GM21528 (cell line): ENCODE data around the gene INTS1.
"Not testable (repeated sequence)": the region's sequence is repeated elsewhere in the genome, so short reads cannot be mapped to it uniquely, and the experiment has no call there.

Source experiments
- ATAC-seq: cut with Tn5 transposase; IDR thresholded peaks from one replicate; pipeline ENCODE4 v1.9.1; 2021; ENCODE audit warnings: mild to moderate bottlenecking, moderate library complexity; ENCODE audit not compliant: unreplicated experiment, low FRiP score

INTS1 gene

GRCh38 chr7:1449951-1450350 is 54.2 kb downstream of the INTS1 start:
- no peak for ATAC-seq

- no peak for ATAC-seq
Measured at GRCh38 chr7:1449501-1449900, 54.7 kb downstream of the INTS1 start.

DNA sequence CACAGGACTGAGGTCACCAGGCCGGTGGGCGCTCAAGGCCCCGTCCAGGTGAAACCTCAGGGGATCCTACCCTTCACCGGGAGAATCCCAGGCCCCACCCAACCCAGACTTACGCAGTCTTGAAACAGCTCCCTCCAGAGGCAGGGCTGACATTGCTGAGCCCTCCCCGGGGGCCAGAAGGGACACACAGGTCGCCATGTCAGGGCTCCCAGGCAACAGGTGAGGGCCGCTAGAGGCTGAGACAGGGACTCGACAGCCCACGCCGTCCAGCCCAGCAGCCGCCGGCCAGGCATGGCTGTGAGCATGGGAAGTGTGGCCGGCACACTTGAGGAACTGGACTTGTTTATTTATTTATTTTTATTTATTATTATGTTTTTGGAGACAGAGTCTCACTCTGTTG is 55.2 kb downstream of the INTS1 start:
- no peak for ATAC-seq

DNA sequence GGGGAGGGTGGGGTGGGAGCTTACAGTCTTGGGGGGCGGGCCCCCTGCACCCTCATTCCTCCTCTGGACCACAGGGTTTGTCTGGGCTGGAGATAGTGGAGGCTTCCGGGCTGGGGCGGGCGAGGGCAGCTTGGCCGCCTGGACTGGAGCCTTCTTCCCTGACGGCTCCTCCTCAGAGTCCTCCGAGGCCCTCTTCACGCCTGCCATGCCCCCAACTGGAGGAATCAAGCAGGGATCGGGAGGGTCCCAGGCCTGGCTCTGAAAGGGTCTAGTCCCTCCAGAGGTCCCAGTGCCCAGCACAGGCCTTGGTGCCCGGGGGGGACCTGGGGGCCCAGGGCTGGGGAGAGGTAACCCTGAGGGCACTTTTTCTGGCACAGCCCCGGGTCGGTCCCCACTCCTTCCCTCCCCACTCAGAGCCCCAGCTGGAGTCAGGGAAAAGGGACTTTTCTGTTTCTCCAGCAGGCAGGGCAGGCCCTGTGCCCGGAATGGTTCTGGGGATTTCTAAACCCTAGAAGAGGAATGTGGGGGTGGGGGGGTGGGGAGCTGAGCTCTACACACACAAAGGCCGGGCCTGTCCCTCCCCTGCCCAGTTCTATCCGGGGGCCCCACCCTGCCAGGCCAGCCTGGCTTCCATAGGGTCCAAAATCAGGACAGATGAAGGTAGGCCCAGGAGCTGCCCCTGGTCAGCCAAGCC is 56.5 kb downstream of the INTS1 start:
- ATAC-seq = no peak

GRCh38 chr7:1447112-1447511 is 57.1 kb downstream of the INTS1 start:
- no peak for ATAC-seq

- ATAC-seq = no peak
Measured at GRCh38 chr7:1446620-1447032, 57.6 kb downstream of the INTS1 start.

DNA sequence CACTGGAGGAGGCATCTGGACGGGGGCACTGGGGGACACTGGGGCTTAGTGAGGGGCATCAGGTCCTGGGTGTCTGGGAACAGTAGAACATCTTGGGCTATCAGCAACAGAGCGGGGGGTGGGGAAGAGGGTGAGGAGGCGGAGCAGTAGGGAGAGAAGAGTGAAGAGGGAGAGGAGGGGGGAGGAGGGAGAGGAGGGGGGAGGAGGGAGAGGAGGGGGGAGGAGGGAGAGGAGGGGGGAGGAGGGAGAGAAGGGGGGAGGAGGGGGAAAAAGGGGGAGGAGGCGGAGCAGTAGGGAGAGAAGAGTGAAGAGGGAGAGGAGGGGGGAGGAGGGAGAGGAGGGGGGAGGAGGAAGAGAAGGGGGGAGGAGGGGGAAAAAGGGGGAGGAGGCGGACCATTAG is 58.2 kb downstream of the INTS1 start:
- not testable (repeated sequence) for ATAC-seq

DNA sequence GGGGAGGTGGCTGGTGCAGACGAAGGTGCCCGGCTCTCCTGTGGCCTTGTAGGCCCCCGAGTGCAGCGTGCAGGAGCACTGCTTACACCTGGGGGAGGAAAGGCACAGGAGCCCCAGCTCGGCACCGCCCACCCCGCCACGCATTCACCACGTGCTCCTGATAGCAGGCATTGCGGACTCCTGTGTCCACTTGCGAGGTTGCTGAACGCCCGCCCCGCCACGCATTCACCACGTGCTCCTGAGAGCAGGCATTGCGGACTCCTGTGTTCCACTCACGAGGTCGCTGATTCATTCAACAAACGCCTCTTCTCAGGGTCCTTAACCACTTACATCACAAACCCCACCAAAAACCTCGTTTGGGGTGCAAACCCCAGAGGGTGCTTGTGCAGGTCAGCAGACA is 58.8 kb downstream of the INTS1 start:
- ATAC-seq = no peak

DNA sequence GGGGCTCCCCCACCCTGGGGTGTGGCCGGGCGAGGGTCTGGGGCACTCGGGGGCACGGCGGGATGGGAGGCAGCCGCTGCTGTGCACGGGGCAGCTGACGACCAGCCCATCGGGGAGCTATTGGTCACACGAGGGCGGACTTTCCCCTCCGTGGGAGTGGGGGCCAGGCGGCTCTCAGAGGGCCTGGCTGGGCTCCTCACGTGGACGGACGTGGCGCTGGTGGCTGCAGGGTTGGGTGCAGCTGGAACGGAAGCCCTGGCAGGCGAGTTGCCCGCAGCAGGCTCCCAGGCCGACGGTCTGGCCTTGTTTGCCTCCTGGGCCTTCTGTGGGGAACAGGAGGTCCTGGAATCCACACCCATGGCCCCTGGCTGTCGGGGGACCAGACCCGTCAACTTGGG is 59.3 kb downstream of the INTS1 start:
- ATAC-seq = no peak

DNA sequence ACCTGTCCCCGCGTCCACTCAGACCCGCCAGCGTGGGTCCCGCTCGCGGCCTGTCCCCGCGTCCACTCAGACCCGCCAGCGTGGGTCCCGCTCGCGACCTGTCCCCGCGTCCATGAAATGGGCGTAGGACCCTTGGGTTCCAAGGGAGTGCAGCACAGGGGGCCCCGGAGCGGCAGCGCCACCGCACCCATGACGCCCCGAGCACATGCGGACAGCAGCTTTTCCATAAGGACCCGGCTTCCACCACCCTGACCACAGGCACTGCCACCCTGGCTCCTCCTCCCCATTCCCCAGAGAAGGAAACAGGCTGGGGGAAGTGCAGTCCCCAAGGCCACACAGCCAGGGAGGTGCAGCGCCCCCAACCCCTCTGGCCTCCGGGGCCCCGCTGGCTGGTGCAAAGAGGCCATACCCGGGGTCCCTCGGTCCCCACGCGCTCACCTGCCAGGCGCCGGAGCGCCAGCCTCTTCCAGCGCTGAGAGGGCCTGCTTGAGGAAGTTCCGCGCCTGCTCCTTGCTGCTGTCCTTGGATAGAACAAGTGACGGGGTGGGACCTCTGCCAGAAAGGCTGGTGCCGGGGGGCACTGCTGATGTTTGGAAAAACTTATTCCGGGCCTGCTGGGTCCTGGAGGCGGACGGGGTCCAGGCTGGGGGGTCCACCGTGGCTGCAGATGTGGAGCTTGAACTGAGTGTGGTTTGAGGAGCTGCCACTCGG is 59.8 kb downstream of the INTS1 start:
- ATAC-seq = no peak

DNA sequence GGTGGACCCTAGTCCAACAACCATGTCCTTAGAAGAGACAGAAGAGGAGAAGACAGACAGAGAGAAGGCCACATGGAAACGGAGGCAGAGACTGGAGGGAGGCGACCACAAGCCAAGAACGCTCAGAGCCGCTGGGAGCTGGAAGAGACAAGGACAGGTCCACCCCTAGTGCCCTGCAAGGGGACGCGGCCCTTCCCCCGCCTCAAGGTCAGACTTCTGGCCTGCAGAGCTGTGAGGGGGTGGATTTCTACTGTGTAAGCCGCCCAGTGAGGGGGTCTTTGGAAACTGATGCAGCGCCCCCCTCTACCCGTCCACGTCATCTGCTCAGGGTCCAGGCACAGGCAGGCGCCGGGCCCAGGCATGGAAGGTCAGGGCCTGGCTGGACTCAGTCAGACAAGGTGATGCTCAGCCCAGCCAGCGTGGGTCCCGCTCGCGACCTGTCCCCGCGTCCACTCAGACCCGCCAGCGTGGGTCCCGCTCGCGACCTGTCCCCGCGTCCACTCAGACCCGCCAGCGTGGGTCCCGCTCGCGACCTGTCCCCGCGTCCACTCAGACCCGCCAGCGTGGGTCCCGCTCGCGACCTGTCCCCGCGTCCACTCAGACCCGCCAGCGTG is 60.5 kb downstream of the INTS1 start:
- not testable (repeated sequence) for ATAC-seq

DNA sequence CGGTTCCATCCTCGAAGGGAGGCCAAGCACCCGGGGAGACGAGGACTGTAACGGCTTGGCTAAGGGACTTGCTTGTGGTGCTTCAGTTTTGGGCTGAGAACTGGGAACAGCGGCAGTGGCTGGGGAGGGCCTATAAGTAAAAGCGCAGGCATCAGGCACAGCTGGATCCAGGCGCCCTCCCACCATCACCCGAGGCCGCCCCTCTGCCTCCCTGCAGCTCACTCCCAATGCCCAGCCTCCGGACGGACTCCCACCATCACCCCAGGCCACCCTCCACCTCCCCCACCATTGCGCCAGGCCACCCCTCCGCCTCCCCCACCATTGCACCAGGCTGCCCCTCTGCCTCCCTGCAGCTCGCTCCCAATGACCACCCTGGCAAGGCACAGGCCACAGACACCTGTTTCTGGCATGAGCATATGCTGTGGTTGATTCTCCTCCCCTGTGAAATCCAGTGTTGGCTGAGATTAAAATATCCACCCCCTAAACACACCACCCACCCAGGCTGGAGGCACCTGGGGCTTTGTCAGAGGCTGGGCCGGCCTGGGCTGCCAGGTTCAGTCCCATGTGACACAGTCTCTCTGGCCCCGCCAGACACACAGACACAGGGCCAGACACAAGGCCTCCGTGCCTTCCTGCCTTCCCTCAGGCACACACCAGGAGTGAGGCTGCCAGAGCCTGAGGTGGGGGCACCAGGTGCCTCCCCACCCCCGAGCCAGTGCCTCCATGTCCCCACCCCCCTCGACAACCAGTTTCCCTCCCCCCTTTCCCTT is 61.6 kb downstream of the INTS1 start:
- no peak for ATAC-seq

GRCh38 chr7:1441615-1442354 is 62.4 kb downstream of the INTS1 start:
- no peak for ATAC-seq

DNA sequence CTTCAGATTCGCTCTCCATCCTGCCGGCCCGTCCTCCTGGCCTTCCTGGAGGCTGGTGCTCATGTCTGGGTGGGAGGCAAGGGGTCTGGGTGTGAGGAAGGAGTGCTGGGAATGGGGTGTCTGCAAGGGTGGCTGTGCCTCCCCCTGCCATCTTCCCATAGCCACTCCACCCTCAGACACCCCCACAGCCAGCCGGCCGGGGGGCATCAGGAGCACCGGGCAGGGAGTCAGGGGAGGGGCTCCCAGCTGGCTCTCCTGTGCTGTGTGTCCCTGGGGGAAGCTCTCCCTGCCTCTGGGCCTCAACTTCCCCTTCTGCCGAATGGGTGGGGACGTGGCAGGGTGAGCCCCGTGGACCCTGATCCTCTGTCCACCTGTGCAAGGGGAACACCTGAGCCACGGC is 63.6 kb downstream of the INTS1 start:
- ATAC-seq = no peak

- no peak for ATAC-seq
Measured at GRCh38 chr7:1439373-1440363, 64.5 kb downstream of the INTS1 start.

DNA sequence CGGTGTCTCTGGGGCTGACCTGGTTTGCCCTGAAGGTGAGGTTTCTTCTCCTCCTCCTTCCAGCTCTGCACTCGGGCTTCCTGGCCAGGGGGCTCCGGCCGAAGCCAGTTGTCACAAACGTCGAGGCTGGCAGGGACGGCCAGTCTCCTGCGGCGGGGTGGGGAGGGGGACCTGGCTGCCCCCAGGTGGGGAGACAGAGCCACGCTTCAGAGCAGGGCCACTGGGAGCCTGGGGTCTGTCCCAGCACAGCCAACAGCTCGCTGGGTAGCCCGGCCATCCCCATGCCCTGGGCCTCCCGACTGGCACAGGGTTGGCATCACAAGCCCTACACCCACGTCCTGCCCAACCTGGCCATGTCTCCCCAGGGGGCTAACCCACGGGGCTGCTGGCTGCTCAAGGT is 65.4 kb downstream of the INTS1 start:
- ATAC-seq = no peak

DNA sequence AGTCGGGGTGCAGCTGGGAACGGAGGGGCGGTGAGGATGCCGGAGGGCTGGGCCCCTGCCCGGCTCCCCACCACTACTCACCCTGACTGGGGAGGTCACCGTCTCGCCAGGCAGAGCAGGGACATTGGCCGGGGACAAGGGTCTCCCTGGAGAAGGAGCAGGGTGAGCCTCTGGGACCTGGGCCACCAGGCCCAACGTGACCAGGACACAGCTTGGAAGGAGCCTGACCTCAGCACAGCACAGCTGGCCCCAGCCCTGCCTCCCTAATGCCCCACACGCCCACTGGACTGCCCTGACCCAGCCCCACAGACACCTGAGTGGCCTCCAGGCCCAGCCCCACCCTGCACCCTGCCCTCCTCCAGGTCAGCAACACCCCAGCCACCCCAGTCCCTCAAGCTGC is 66.0 kb downstream of the INTS1 start:
- no peak for ATAC-seq

DNA sequence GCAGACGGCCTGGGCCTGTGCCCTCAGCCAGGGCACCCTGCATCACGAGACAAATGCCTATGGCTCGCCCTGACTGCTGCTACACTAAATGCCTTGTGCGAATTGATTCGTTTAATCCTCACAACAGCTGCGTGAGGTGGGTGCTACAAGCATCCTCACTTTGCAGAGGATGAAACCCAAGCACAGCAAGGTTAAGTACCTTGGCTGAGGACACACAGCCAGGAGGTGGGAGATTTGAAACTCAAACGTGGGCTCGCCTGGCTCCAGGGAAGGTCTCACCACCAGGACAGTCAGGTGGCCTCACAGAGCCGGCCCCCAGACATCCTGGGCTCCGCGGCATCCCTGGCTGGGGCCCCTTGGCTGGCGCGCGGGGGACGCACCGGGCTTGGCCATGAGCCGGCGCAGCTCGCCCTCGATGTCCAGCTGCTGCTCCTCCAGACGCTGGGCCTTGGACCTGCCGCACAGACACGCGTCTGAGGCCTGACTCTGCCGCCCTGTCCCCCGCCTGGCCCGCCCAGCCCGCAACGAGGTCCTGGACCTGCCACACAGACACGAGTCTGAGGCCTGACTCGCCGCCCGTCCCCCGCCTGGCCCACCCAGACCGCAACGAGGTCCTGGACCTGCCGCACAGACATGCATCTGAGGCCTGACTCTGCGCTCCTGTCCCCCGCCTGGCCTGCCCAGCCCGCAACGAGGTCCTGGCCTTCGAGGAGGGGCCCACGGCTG is 66.9 kb downstream of the INTS1 start:
- no peak for ATAC-seq

- ATAC-seq = no peak
Measured at GRCh38 chr7:1436608-1437007, 67.6 kb downstream of the INTS1 start.
